HG02981 (cell line): ENCODE results near the gene PHLDB3.
"Not testable (repeated sequence)": the region's sequence is repeated elsewhere in the genome, so short reads cannot be mapped to it uniquely, and the experiment has no call there.

Experiments
- ATAC-seq: cut with Tn5 transposase; IDR thresholded peaks from one replicate; pipeline ENCODE4 v1.9.1; 2021; ENCODE audit warnings: mild to moderate bottlenecking, moderate library complexity; ENCODE audit not compliant: unreplicated experiment

Gene PHLDB3

GRCh38 chr19:43527860-43528622 lies 23.5 kb upstream of the PHLDB3 start:
- no peak for ATAC-seq

GRCh38 chr19:43526884-43527859 lies 22.6 kb upstream of the PHLDB3 start, which contains the start of gene ETHE1:
Gene ETHE1 (minus strand): TSS chr19:43527201. CDS start chr19:43527177, 24 bp downstream.
- ATAC-seq, result peak; percentile 79

DNA sequence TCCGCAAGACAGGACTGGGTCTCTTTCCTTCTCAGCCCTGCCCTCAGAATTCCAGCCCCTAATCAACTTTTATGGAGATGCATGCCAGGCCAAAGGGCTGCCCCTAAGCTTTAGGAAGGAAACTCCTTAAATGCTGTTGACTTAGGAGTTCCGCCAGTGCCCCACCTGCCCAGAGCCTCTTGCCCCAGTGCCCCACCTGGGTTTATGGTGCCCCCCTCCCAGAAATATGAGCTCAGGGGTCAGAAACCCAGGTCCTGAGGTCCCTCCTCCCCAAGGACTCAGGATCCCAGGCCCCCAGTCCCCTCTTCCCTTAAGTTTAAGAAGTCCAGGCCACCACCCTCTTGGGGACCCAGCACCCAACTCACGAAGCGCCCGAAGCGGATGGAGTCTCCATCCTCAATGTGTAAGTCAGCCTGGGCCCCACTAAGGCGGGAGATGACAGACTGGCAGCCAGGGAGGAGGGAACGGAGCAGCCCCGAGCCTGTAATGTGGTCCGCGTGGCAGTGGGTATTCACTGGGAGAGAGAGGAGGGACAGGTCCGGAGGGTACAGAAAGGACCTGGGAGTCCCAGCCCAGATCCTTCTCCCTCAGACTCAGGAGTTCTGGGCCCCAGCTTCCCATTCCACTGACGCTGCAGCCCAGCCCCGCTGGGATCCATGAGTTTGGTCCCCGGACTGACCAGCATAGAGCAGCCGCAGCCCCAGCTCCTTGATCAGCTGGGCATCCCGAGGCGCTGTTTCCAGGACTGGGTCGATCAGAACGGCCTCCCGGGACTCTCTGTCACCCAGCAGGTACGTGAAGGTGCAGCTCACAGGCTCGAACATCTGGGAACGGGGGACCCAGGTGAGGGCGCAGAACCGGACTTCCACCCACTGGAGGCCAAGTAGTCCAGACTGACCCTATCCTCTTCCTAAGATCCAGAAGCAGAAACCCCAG lies 21.6 kb upstream of the PHLDB3 start:
- ATAC-seq, result no peak

- no peak for ATAC-seq
These were observed 20.6 kb upstream of the PHLDB3 start for GRCh38 chr19:43524922-43525835.

GRCh38 chr19:43523696-43524095 lies 19.1 kb upstream of the PHLDB3 start:
- not testable (repeated sequence) for ATAC-seq

- ATAC-seq, result no peak
These were observed 18.4 kb upstream of the PHLDB3 start for GRCh38 chr19:43522929-43523328.

- ATAC-seq, result no peak
These were observed 15.0 kb upstream of the PHLDB3 start for GRCh38 chr19:43519436-43520088.

GRCh38 chr19:43518051-43518450 lies 13.5 kb upstream of the PHLDB3 start:
- no peak for ATAC-seq

- not testable (repeated sequence) for ATAC-seq
These were observed 7.9 kb upstream of the PHLDB3 start for GRCh38 chr19:43512399-43512798.

DNA sequence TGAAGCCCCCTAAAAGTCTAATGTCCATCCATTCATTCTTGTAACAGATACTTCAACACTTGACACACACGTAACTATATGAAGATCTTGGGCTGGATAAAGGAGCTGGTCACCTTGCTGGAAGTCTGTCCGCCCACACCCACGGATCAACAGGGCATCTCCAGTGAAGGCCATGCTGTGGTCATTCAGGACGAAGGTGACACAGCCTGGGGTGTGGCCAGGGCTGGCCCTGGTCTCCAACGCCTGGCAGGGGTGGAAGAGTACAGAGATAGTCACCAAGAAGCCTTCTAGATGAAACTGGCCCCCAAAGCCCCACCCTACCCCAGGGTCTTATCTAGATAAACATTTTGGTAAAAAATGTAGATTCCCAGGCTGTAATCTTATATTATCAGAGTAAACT lies 6.8 kb upstream of the PHLDB3 start:
- no peak for ATAC-seq

DNA sequence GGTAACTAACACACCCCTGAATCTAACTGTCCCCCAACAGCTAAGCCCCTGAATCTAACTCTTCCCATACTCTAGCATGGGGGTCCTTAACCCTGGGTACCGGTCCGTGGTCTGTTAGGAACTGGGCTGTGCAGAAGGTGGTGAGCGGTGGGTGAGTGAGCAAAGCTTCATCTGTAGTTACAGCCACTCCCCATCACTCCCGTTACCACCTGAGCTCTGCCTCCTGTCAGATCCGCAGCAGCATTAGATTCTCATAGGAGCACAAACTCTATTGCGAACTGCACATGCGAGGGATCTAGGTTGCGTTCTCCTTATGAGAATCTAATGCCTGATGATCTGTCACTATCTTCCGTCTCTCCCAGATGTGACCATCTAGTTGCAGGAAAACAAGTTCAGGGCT lies 6.2 kb upstream of the PHLDB3 start:
- ATAC-seq, result no peak

- no peak for ATAC-seq
These were observed 3.3 kb upstream of the PHLDB3 start for GRCh38 chr19:43507880-43508279.

- ATAC-seq, result no peak
These were observed 2.1 kb upstream of the PHLDB3 start for GRCh38 chr19:43506629-43507028.

- ATAC-seq, result no peak
These were observed 1.4 kb upstream of the PHLDB3 start for GRCh38 chr19:43505941-43506340.

- ATAC-seq, result no peak
These were observed 575 bp upstream of the PHLDB3 start for GRCh38 chr19:43505186-43505456.

DNA sequence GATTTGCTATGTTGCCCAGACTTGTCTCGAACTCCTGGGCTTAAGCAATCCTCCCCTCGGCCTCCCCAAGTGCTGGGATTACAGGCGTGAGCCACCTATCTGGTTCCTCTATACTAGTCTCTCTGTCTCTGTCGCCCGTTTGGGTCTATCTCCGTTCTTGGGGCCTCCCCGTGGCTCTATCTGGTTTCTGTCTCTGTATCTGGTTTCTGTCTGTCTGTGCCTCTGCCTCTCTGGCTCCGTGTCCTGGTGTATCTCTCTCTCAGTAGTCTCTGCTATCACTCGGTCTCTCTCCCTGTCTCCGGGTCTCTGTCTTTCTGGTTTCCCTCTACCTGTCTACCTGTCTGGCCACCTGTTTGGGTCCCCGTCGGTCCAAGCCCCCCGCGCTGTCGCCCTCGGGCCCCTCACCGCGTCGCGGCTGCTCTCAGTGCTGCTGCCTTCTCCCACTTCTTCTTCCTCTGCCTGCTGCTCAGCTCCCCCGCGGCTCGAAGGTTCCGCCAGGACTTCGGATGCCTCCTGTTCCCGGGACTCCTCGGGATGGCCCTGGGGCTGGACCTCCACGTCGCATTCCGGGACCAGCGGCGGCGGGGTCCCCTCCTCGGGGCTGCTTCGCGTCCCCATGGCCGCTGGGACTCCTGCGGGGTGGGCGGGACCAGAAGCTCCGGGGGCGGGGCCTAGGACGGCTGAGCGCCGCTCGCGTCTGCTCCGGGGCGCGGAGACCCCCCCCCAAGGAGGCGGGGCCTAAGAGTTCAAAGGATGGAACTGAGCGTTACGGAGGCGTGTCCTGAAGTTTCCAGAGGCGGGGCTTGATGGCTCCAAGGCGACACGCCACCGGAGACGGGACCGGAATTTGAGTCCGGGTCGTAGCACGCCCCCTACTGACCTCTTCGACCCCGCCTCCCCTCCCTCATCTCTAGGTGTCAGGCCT lies 783 bp downstream of the PHLDB3 start:
- peak; percentile 91 for ATAC-seq

DNA sequence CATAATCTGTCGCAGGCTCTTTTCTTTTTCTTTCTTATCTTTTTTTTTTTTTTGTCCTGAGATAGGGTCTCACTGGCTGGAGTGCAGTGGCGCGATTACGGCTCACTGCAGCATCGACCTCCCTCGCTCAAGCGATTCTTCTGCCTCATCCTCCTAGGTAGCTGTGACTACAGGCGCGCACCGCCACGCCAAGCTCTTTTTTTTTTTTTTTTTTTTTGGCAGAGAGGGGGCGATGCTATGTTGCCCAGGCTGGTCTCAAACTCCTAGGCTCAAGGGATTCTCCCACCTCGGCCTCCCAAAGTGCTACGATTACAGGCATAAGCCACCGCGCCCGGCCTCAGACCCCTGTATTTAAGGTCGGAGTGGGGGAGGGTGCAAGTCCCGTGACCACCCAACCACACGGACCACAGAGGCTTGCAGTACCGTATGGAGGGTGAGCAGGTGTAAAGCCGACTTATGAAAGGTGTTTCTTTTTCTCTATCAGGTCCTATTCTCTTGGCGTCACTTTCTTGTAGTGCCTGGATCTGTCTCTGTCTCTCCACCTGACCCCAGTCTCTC lies 2.0 kb downstream of the PHLDB3 start:
- no peak for ATAC-seq
